HFFc6 (cell line): ENCODE results near the gene SGSM1. TPM values are rescaled to one million over a fixed set of nuclear protein-coding genes. Genes with fewer than 3 reads are reported as not detected.

Source experiments
- DNase-seq: peaks from one replicate; pipeline ENCODE4 v3.0.0-alpha.2; 2018
- H3K27ac Mint-ChIP-seq: 2 replicates; pipeline ENCODE4 v1.8.0; 2020; ENCODE audit warnings: mild to moderate bottlenecking, mixed read lengths
- H3K27me3 Mint-ChIP-seq: 2 replicates; pipeline ENCODE4 v1.8.0; 2021; ENCODE audit warnings: mild to moderate bottlenecking, moderate library complexity, mixed read lengths; ENCODE audit not compliant: insufficient read depth
- H3K36me3 Mint-ChIP-seq: 2 replicates; pipeline ENCODE4 v1.8.0; 2021; ENCODE audit warnings: low read depth, mixed read lengths
- H3K4me1 Mint-ChIP-seq: 2 replicates; pipeline ENCODE4 v1.8.0; 2020; ENCODE audit warnings: low read depth, mixed read lengths
- H3K4me3 Mint-ChIP-seq: 2 replicates; pipeline ENCODE4 v1.8.0; 2020; ENCODE audit warnings: mild to moderate bottlenecking, moderate library complexity, mixed read lengths
- H3K9me3 Mint-ChIP-seq: 2 replicates; pipeline ENCODE4 v1.8.0; 2020; ENCODE audit warnings: mild to moderate bottlenecking, mixed read lengths
- CTCF ChIP-seq: fragments of 200-600 bp; sonication (generic); IDR thresholded peaks from 2 replicates; pipeline ENCODE4 v1.5.0; 2021; ENCODE audit warnings: antibody characterized with exemption, mild to moderate bottlenecking
- total RNA-seq, 6 experiments: library from RNA; stranded (reverse); fragmentation: NEBNext Ultra II Directional; extraction: Animal tissue kit (Norgen Biotek cat#: 25700); gene quantifications; 2 replicates in 1 of 6; 3 replicates in 5 of 6; pipeline ENCODE4 v1.2.3, GENCODE V29; 2021

SGSM1 gene
- total RNA-seq, 6 experiments from 2014 or later: not detected

- Mint-ChIP-seq H3K4me1 (no peaks in the 10 kb centered on the region), H3K27me3 (peaks cover 14% of the 10 kb centered on the region), H3K4me3 (no peak overlapping the region), H3K27ac (no peak overlapping the region), H3K36me3 (no peaks in the 10 kb centered on the region), H3K9me3 (peaks cover 17% of the 10 kb centered on the region)
- no peak for DNase-seq
- TF ChIP-seq CTCF: no peak
These were observed 13.5 kb downstream of the SGSM1 start for GRCh38 chr22:24819487-24819886.

- H3K4me1 Mint-ChIP-seq: no peaks in the 10 kb centered on the region
- peaks cover 16% of the 10 kb centered on the region for H3K9me3 Mint-ChIP-seq
- H3K36me3 Mint-ChIP-seq: no peaks in the 10 kb centered on the region
- H3K27ac Mint-ChIP-seq: no peak overlapping the region
- no peak for DNase-seq
- TF ChIP-seq CTCF: no peak
- no peak overlapping the region for H3K4me3 Mint-ChIP-seq
- H3K27me3 Mint-ChIP-seq: peaks cover 14% of the 10 kb centered on the region
These were observed 14.0 kb downstream of the SGSM1 start for GRCh38 chr22:24819911-24820461.

- H3K9me3 Mint-ChIP-seq: peaks cover 4% of the 10 kb centered on the region; the same call in 1 of the 2 replicates
- H3K36me3 Mint-ChIP-seq: no peaks in the 10 kb centered on the region
- H3K4me3 Mint-ChIP-seq: no peak overlapping the region
- DNase-seq: no peak
- peaks cover 7% of the 10 kb centered on the region for H3K27me3 Mint-ChIP-seq
- TF ChIP-seq CTCF: no peak
- H3K27ac Mint-ChIP-seq: no peak overlapping the region
- H3K4me1 Mint-ChIP-seq: no peaks in the 10 kb centered on the region
These were observed 16.5 kb downstream of the SGSM1 start for GRCh38 chr22:24822471-24822870.

- no peaks in the 10 kb centered on the region for H3K36me3 Mint-ChIP-seq
- H3K27me3 Mint-ChIP-seq: peaks cover 9% of the 10 kb centered on the region; the same call in 1 of the 2 replicates
- no peak for DNase-seq
These were observed 17.8 kb downstream of the SGSM1 start for GRCh38 chr22:24823787-24824186.

GRCh38 chr22:24824250-24824649, 18.2 kb downstream of the SGSM1 start:
- Mint-ChIP-seq H3K9me3 (peaks cover 4% of the 10 kb centered on the region; the same call in 1 of the 2 replicates), H3K4me1 (no peaks in the 10 kb centered on the region), H3K27ac (no peak overlapping the region), H3K27me3 (peaks cover 9% of the 10 kb centered on the region; the same call in 1 of the 2 replicates), H3K36me3 (no peaks in the 10 kb centered on the region), H3K4me3 (no peak overlapping the region)
- DNase-seq: no peak
- TF ChIP-seq CTCF: no peak

More at GRCh38 chr22:24823787-24824186, 17.8 kb downstream of the SGSM1 start:
- Mint-ChIP-seq H3K4me1 (no peaks in the 10 kb centered on the region), H3K27ac (no peak overlapping the region), H3K9me3 (peaks cover 4% of the 10 kb centered on the region; the same call in 1 of the 2 replicates), H3K4me3 (no peak overlapping the region)
- no peak for TF ChIP-seq CTCF

- Mint-ChIP-seq H3K27me3 (peaks cover 8% of the 10 kb centered on the region), H3K4me3 (no peak overlapping the region), H3K27ac (no peak overlapping the region), H3K36me3 (no peaks in the 10 kb centered on the region), H3K4me1 (no peaks in the 10 kb centered on the region), H3K9me3 (peaks cover 4% of the 10 kb centered on the region; the same call in 1 of the 2 replicates)
- DNase-seq: no peak
- TF ChIP-seq CTCF: no peak
These were observed 18.9 kb downstream of the SGSM1 start for GRCh38 chr22:24824915-24825314.
